ENCODE data around the gene KIF26A. TPM values are rescaled to one million over a fixed set of nuclear protein-coding genes. Genes with fewer than 3 reads are reported as not detected.
A peak's percentile ranks its signal among the peaks of the same experiment; 100 is the strongest.

KIF26A gene
- total and polyA plus RNA-seq, 2 donors from 2014 or later: 2.3 to 12.3 TPM

DNA sequence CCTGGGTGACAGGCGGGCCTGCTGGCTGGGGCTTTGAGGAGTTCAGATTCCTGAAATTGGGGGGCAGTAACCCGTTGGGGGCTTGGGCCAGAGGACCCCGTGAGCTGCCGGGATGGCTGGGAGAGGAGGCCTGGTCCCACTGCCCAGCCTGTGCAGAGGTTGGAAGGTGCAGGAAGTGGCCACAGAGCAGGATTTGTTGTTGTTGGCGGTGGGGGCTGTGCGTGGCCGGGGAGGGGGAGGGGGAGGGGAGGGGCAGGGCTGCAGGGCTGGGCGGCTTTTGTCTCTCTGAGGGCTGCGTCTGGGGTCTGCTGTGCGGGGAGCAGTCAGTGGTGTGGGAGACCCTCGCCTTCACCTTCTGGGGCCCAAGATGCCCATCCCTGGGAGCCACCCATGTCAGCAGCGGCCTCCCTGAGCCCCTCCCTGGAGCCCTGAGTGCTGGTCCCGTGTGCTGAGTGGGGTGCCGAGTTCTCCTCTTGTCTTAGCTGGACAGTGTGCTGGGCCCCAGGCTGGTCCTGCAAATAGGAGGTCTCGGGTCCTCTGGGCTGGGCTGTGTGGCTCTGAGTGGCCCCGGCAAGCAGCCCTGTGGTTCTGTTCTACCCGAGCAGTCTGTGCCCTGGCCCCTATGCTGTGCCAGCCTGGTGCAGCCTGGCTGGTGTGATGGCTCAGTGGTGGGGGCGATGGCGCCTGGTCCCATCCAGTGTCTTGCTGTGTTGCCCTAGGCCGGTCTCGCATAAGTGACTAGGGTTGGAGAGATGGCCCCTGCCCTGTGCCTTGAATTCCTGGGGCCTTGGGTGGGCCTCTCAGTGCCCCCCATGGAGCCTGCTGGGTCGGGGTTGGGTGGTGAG, 10.3 kb downstream of the KIF26A start:
- DNase-seq: peak in 3 of 5 donors; percentile 54 to 65 (median 65)
- H3K4me1 ChIP-seq (ENCODE audit: control insufficient read depth in 2 of 3, insufficient read depth in 2 of 3, low read depth in 1 of 3, low read length in 3 of 3): peaks cover 0 to 5% (median 0%) of the 10 kb centered on the region in 3 donors
- no peak overlapping the region for H3K4me3 ChIP-seq (ENCODE audit: low read length in 3 of 3)
- no peak for FAIRE-seq
- H3K36me3 ChIP-seq (ENCODE audit: control insufficient read depth in 2 of 3, insufficient read depth in 3 of 3, low read length in 3 of 3): no peaks in the 10 kb centered on the region
- H3K9ac ChIP-seq (ENCODE audit: low read length in 3 of 3): no peak overlapping the region
- H3K27me3 ChIP-seq (ENCODE audit: control insufficient read depth, insufficient read depth, low read length): no peaks in the 10 kb centered on the region
- TF ChIP-seq CTCF (IDR thresholded peaks at IDR 0.05; ENCODE audit: borderline replicate concordance, extremely low read depth, insufficient read depth): no peak
- H3K27ac ChIP-seq (ENCODE audit: low read depth in 2 of 2, low read length in 2 of 2): no peak overlapping the region
- H3K9me3 ChIP-seq (ENCODE audit: control insufficient read depth in 2 of 3, insufficient read depth in 1 of 3, low read length in 3 of 3): no peaks in the 10 kb centered on the region
- intact Hi-C loops (cut with DNase I): no loop called here

DNA sequence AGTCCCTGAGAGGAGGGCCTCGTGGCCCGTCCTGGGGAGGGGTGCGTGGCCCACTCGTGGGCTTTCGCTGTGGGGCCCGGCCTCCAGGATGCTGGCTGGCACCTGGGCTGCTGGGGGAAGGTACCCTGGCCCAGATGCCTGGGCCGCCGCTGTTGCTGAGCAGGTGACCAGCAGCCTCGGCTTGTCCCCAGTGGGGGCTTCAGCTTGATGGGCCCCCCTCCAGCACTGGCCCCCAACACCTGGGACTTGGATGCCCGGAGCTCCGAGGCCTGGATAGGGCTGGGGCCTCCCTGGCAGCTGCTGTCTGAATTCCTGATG, 10.8 kb downstream of the KIF26A start:
- Histone ChIP-seq H3K27ac (ENCODE audit: low read depth in 2 of 2, low read length in 2 of 2) (no peak overlapping the region), H3K9me3 (ENCODE audit: control insufficient read depth in 2 of 3, insufficient read depth in 1 of 3, low read length in 3 of 3) (no peaks in the 10 kb centered on the region), H3K9ac (ENCODE audit: low read length in 3 of 3) (no peak overlapping the region), H3K4me3 (ENCODE audit: low read length in 3 of 3) (no peak overlapping the region), H3K27me3 (ENCODE audit: control insufficient read depth, insufficient read depth, low read length) (no peaks in the 10 kb centered on the region), H3K36me3 (ENCODE audit: control insufficient read depth in 2 of 3, insufficient read depth in 3 of 3, low read length in 3 of 3) (no peaks in the 10 kb centered on the region), H3K4me1 (ENCODE audit: control insufficient read depth in 2 of 3, insufficient read depth in 2 of 3, low read depth in 1 of 3, low read length in 3 of 3) (peaks cover 0 to 5% (median 0%) of the 10 kb centered on the region in 3 donors)
- no peak for TF ChIP-seq CTCF (IDR thresholded peaks at IDR 0.05; ENCODE audit: borderline replicate concordance, extremely low read depth, insufficient read depth)
- intact Hi-C loops (cut with DNase I): no loop called here
- FAIRE-seq (no peak), DNase-seq (peak in 1 of 5 donors; percentile 70)

DNA sequence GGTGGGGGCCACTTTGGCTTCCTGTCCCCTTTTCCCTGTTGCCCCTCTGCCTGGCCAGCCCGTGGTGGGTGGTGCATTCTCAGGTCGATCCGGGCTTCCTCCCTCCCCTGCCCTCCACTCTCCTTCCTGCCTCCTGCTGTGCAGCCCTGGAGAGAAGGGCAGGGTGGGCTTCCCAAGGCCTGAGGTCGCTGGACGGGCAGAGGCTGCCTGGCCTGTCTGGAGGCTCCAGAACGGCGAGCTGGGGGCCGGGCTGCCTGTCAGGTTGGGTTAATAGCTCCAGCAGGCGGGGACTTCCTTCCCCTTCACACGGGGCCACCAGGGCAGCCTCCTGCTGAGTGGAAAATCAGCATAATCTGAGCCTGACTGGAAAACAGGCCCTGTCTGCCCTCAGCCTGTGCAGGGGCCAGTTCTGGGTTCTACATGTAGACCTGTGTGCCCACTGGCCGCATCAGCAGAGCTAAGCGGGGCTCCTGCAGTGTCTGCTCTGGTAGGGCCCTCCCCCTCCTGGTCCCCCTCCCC, 11.3 kb downstream of the KIF26A start:
- Histone ChIP-seq H3K4me1 (ENCODE audit: control insufficient read depth in 2 of 3, insufficient read depth in 2 of 3, low read depth in 1 of 3, low read length in 3 of 3) (peaks cover 0 to 5% (median 0%) of the 10 kb centered on the region in 3 donors), H3K9me3 (ENCODE audit: control insufficient read depth in 2 of 3, insufficient read depth in 1 of 3, low read length in 3 of 3) (no peaks in the 10 kb centered on the region), H3K9ac (ENCODE audit: low read length in 3 of 3) (no peak overlapping the region), H3K36me3 (ENCODE audit: control insufficient read depth in 2 of 3, insufficient read depth in 3 of 3, low read length in 3 of 3) (no peaks in the 10 kb centered on the region), H3K4me3 (ENCODE audit: low read length in 3 of 3) (no peak overlapping the region), H3K27me3 (ENCODE audit: control insufficient read depth, insufficient read depth, low read length) (no peaks in the 10 kb centered on the region), H3K27ac (ENCODE audit: low read depth in 2 of 2, low read length in 2 of 2) (no peak overlapping the region)
- intact Hi-C loops (cut with DNase I): no loop called here
- FAIRE-seq: no peak
- no peak for TF ChIP-seq CTCF (IDR thresholded peaks at IDR 0.05; ENCODE audit: borderline replicate concordance, extremely low read depth, insufficient read depth)
- peak in 4 of 5 donors; percentile 44 to 83 (median 70) for DNase-seq
